Kidney glomerular epithelial cell (primary cell): ENCODE data around the gene TEPSIN.
"Not testable (repeated sequence)": the region's sequence is repeated elsewhere in the genome, so short reads cannot be mapped to it uniquely, and the experiment has no call there.

Experiments
- DNase-seq: peaks from one replicate; lab custom pipeline; 2025; lab: John Stamatoyannopoulos, UW

The TEPSIN gene

GRCh38 chr17:81235822-81236740, 2.8 kb downstream of the TEPSIN start:
- DNase-seq = no peak

- DNase-seq = no peak
These were observed 3.7 kb downstream of the TEPSIN start for GRCh38 chr17:81234940-81235821.

- no peak for DNase-seq
These were observed 4.4 kb downstream of the TEPSIN start for GRCh38 chr17:81234506-81234855.

GRCh38 chr17:81233811-81234505, 4.9 kb downstream of the TEPSIN start:
- no peak for DNase-seq

- no peak for DNase-seq
These were observed 5.5 kb downstream of the TEPSIN start for GRCh38 chr17:81233316-81233715.

DNA sequence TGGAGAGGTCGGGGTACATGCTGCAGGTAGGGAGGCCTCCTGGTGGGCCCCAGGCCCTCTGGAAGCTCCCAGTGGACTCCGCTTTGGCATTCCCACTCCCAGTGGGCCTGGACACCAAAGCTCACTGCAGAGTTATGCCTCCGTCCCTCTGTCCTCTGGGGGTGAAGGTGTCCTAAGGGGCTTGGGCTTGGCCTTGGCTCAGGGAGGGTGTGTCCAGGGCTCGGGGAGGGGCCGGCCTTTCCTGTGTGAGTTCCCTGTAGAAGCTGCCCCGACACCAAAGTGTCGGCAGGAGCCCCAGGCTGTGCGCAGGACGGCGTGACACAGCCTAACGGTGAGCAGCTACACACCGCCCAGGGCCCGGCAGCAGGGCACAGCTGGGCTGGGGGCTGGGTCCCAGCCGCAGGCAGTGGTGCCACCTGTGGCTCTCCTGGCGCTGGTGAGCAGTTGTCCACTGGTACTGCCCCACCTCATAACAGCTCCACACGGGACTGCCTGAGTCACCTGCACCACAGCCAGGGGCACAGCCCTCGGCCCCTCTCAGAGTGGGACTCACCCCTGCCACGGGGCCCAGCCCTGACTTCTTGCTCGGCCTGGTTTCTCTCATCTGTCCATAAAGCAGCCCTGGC, 6.1 kb downstream of the TEPSIN start:
- DNase-seq = no peak

- no peak for DNase-seq
These were observed 6.9 kb downstream of the TEPSIN start for GRCh38 chr17:81231766-81232581.

- DNase-seq = no peak
These were observed 7.7 kb downstream of the TEPSIN start for GRCh38 chr17:81231121-81231645.

GRCh38 chr17:81230043-81230820, 8.6 kb downstream of the TEPSIN start:
- DNase-seq = no peak

GRCh38 chr17:81229666-81229920, 9.3 kb downstream of the TEPSIN start:
- no peak for DNase-seq

GRCh38 chr17:81228834-81229665, 9.8 kb downstream of the TEPSIN start:
- no peak for DNase-seq

GRCh38 chr17:81228420-81228819, 10.4 kb downstream of the TEPSIN start:
- DNase-seq = no peak

- not testable (repeated sequence) for DNase-seq
These were observed 11.2 kb downstream of the TEPSIN start for GRCh38 chr17:81227630-81228029.

GRCh38 chr17:81223762-81224130, 15.1 kb downstream of the TEPSIN start:
- no peak for DNase-seq

- peak; percentile 92 for DNase-seq
These were observed 15.7 kb downstream of the TEPSIN start, which contains the start of gene CEP131 for GRCh38 chr17:81222906-81223761. Gene CEP131 (minus strand): TSS chr17:81222965. CDS start chr17:81220056, 2,909 bp downstream.

DNA sequence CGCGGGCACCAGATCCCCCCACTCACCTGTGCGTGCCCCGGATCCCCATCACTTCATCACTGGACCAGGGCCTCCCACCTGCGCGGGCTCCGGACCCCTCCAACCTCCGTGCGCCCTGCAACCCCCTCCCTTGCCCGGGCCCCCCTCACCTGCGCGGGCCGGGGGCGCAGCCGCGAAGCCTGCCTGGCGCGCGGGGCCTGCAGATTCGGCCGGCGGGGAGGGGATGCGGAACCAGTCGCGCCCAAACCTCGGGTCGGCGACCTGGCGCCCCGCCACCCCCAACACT, 16.3 kb downstream of the TEPSIN start:
- no peak for DNase-seq

DNA sequence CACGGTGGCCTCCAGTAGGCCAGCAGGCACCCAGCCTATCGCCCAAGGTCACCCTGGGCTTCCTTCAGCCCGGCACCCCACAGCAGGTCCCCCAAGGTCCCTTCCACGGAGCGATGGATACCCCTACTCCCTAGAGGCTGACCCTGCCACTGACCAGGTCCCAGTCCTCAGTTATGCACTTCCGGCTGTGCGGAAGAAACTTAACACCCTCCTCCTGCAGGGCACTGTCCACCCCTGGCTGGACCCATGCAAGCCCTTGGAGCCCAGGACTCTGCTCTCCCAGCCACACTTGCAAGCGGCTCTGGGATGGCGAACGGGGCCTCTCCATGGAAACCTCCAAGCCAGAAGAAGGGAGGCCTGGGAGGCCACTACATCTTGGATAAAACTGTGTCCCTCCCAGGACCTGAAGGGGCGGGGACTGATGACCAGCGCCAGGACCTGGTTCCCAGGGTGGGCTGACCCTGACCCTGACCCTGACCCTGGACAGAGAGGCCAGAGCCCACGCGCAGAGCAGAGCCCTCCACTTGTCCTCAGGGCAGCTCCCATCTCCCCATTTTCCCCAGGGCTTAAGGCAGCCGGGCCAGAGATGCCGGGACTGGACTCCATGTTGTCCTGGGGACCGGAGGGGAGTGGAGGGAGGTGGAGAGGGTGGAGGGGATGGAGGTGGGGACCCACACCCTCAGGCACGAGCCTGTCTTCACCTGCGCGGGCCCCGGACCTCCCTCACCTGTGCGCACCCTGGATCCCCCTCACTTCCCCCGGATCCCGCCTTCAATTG, 16.8 kb downstream of the TEPSIN start:
- DNase-seq = no peak

DNA sequence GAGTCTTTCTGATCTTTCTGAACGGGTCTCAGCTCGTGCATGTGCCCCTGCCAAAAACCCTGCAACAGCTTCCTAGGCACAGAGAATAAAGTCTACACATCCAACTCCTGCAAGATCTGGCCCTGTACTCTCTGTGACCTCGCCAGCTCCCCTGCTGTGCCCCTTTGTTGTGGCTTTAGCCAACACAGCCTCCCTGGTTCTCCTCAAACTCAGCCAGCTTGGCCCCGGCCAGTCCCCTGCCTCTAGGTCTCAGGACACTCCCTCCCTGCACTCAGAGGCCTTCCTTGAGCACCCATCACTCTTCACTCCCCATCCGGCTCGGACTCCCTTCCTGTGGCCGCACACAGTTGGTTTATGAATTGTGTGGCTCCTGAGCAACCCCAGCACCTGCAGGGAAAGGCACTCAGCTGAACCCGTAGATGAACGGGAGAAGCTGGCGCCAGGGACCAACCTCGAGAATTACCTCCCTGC, 17.4 kb downstream of the TEPSIN start:
- DNase-seq = no peak
